CD4-positive, alpha-beta T cell treated with Interleukin-15 for 1 hour (primary cell): ENCODE results near the gene CCNY.
A peak's percentile ranks its signal among the peaks of the same experiment; 100 is the strongest.

Source experiments
- DNase-seq: peaks from one replicate; pipeline ENCODE4 v3.0.0-alpha.2; 2020

CCNY gene

DNA sequence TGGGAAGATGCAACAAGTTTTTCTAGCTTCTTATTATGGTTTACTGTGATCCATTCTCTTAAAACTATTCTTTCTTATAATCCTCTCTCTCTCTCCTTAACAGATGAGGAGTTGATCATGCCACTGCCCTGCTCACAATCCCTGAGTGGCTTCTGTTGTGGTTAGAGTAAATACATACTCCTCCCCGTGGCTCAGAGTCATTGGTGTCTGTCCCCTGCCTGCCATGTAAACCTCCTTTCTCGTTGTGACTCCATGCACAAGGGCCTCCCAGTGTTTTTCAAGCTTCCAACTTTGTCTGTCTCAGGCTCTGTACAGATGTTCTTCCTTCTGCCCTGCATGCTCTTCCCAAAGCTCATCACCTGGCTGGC is 20.4 kb downstream of the CCNY start:
- no peak for DNase-seq

- DNase-seq = no peak
These were observed 22.7 kb downstream of the CCNY start for GRCh38 chr10:35359056-35359455.

DNA sequence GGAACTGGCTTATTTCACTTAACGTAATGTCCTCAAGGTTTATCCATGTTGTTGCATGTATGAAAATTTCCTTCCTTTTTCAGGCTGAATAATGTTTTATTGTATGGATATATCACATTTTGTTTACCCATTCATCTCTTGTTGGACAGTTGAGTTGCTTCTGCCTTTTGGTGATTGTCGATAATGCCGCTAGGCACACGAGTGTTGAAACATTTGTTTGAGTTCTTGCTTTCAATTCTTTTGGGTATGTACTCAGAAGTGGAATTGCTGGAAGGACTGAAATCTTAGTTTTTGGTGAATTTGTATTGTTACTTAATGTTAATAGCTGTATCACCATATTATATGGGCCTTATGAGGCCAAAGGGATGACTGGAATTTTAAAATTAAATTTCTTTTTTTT is 23.6 kb downstream of the CCNY start:
- no peak for DNase-seq

GRCh38 chr10:35362701-35363350 is 26.5 kb downstream of the CCNY start:
- DNase-seq = no peak

DNA sequence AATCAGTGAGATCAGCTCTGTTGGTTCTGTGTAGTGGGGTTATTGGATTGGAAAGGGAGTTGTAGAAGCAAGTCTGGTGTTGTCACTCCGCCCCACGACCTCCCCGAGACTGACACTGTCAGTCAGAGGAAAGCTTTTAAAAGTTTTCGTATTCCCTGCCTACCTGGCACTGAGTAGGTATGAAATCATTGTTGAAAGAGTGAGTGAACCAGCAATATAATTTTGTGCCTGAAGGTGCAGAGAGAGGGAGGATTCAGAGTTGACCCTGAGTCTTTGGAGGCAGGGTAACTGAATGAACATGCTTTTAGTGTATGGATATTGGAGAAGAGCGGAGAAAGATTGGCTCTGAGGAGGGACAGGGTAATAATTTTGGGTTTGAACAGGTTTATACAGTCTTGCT is 27.3 kb downstream of the CCNY start:
- DNase-seq = no peak

DNA sequence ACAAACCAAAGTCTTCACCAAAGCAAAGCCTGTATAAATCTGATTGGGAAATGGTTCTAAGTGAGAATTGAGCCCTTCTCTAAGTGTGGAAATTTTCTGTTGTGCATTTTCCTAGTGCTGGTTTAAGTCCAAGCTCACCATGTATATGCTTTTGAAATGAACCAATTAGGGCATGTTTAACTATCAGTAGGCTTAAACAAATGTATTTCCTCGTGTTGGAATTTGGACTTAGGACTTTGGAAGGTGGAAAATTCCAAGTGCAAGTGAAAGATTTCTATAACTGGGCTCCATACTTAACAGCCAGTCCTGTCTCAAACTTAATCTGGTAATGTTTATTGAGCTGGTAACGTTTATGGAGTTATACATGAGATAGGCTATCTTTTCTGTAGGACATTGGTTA is 28.5 kb downstream of the CCNY start:
- no peak for DNase-seq

GRCh38 chr10:35365994-35366393 is 29.7 kb downstream of the CCNY start:
- no peak for DNase-seq

DNA sequence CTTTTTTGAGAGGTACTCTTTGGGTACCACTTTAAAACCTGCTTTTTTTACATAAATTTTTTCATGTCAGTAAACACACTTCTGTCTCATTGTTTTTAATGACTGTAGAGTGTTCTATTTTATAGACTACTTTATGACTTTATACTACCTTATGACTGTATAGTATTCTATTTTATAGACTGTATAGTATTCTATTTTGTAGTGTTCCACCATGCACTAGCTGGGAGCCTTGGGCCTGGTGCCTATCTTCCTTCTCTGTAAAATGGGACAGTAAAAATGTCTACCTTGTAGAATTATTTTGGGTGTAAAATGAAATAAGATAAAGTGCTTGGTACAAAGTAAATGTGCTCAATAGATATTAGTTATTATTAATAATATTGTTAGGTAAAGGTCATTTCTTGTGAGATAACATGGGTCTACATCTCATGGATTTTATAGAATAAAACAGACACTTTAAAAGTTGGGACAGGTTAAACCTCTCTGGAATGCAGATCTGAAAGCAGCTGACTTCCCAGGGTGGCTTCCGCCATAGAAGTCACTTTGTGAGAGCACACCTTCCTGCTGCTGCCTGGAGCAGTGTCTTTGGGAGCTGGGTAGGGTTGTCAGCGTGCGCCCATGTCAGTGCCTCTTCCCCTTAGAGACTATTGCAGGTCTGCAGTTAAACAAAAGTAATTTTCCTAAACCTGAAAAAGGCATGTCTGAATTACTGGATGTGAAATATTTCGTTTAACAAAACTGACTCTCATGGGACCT is 31.0 kb downstream of the CCNY start:
- no peak for DNase-seq

- DNase-seq = no peak
These were observed 31.7 kb downstream of the CCNY start for GRCh38 chr10:35367982-35368381.

DNA sequence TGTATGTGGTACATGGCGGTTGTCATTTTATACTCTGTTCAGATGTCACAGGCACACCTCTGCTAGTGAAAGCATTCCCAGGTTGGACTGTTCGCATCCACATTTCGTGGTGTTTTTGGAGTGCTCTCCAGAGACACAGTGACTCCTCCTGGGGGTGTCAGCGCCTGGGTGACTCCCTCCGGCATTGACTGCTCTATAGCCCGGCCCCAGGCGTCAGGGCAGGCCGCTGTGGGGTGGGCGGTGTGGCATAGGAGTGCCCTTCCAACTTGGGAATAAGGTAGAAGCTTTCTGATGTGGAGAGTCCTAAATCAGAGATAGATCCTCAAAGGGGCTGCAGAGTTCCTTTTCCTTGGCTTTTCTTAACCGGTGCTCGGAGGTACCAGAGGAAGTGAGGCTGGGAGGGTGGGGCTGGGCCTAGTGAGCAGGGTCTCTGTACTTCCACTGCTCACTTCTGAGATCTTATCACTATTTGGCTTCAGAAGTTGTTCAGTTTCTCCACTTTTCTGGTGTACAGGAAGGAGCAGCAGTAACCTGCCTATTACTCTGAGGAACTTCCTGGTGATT is 32.3 kb downstream of the CCNY start:
- no peak for DNase-seq

DNA sequence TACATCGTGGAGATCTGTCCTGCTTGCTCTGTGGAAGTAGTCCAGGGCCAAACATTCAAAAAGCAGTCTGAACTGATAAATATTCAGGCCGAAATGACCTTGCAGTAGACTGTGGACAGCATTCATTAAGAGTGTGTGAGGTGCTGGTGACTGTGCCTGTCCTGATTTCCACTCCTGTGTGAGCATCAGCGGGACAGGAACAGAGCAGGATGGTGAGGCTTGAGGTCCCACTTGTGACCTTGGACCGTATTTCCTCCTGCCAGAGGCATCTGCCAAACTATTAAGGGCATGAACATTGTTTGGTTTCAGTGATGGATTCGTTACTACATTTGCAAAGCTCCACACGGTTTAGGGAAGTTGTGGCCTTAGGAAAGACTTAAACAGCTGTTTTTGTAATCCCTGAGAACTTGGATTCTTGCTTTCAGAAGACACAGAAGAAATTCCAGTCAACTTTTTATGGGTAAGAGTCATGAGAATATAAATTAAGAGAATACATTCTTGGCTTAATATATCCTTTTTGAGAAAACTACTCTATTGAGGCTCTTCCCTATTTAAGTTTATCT is 32.8 kb downstream of the CCNY start:
- DNase-seq = no peak

GRCh38 chr10:35371731-35372130 is 35.4 kb downstream of the CCNY start:
- no peak for DNase-seq

DNA sequence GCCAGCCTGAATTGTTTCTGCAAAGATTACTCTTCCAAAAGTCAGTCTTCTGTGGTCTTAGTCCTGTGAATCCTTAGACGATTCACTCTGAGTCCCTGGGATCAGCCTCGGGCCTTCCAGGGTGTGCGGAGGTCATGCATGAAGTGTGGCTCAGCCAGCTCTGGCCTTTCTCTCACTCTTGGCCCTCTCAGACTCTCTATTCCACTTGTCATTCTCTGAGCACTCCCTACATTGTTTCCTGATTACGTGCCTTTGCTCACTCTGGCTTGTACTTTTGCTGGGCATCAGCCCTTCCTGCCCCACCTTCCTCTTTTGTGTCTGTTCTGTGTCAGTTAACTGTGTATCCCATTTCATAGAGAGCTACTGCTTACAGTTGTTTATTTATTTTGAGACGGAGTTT is 36.0 kb downstream of the CCNY start:
- no peak for DNase-seq

DNA sequence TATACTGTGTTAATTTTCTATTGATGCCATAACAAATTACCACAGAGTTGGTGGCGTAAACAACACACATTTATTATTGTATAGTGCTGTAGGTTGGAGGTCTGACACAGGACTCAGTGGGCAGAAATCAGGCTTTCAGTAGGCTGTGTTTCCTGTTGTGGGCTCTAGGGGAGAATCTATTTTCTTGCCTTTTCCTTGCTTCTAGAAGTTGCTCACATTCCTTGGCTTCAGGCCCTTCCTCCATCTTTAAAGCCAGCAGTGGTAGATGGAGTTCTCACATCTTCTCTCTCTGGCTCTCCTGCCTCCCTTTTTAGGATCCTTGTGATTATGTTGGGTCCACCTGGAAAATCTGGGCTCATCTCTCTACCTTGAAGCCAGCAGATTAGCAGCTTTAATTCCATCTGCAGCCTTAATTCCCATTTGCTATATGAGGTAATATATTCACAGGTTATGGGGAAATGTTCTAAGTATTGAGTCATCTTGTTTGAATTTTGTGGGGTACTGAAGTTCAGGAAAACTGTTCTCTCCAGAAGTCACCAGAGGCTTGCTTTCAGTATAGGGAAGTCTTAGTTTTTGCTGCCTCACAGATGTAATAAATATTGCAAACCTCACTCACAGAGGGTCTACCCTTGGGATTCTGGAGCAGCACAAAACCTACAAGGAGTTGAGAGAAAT is 38.9 kb downstream of the CCNY start:
- DNase-seq = no peak

DNA sequence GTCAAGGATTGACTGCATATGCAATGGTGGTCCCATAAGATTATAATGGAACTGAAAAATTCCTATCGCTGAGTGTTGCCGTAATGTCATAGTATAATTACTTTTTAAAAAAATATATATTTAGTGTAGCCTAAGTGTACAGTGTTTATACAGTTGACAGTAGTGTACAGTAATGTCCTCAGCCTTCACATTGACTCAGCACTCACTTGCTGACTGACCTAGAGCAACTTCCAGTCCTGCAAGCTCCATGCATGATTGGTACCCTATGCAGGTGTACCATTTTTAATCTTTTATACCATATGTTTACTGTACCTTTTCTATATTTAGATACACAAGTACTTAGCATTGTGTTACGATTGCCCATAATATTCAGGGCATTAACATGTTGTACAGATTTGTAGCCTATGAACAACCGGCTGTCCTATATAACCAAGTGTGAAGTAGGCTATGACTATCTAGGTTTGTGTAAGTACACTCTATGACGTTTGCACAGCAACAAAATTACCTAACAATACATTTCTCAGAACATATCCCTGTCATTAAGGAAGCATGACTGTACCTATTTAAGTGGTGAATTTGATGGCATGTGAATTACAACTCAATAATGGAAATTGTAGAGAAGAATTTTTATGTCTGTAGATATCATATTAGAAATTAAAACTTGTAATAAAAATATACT is 40.9 kb downstream of the CCNY start:
- no peak for DNase-seq

- DNase-seq = no peak
These were observed 42.4 kb downstream of the CCNY start for GRCh38 chr10:35378541-35379210.

DNA sequence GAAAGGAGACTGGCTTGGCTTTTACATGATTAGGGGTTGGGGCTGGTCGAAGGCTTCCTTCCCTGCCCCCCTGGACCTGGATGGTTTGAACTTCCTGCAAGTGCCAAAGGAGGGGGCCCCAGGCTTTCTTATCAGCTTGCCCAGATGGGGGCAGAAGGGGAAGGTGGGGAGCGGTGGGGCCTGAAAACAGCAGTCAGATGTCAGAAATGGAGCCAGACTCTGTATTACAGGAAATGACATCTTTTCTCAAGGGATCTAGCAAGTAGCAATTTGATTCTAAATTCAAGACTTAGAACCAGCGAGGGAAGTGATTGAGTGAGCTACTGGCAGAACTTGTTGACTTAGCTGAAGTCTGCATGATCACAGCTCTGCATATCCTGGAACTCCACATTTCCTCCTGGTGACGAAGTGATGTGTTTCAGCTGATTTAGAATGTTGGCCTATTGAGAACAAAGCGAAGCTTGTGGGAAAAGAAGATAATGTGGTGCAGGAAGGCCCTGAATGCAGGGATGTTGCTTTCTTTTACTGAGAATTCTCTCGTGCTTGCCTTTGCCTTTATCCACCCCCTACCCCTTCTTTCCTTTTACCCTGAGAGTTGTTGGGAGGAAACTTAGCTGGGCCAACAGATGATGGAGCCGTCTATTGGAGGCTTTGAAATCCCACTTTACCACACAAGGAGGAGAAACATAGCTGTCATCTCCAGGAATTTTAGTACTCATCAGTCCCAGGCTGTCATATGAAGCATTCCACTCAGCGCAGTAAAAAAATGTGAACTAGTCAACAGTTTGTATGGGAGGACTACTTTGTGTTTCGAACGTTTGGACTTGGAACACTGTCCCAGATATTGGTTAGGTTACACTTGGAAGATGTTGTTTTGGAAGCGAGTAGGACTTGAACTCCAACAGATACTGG is 43.2 kb downstream of the CCNY start:
- DNase-seq = peak; percentile 74

GRCh38 chr10:35382096-35382495 is 45.8 kb downstream of the CCNY start:
- no peak for DNase-seq

- DNase-seq = no peak
These were observed 48.1 kb downstream of the CCNY start for GRCh38 chr10:35384265-35384868.

DNA sequence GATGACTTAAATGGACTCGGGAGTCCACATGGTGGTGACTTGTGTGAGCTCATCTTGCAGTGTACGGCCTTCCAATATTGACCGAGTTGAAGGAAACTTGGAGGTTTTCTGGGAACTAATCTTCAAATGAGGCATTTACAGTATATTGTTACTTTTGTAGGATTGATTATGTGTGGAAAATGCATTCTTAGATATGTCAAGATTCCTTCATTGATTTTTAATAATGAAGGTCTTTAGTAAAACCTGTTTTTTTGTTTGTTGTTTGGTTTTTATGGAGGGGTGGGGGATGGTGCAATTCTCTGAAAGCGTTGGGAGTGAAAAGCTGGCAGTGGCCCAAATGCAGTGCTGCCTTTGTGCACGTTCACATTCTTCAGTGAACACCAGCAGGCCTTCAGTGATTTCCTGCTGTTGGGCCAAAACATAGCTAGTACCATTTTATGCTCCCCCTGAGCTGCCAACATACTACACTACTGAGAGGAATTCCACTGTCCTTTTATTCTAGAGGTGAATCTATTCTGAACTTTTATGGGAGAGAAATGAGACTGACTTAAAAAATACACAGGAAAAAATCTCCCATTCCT is 50.4 kb downstream of the CCNY start:
- DNase-seq = no peak

- no peak for DNase-seq
These were observed 51.5 kb downstream of the CCNY start for GRCh38 chr10:35387768-35388167.
